Stimulated activated CD8-positive, alpha-beta memory T cell treated with anti-CD3 and anti-CD28 coated beads, Interleukin-15, amount 100 ng/mL, for 48 hours (primary cell): ENCODE results near the gene RAB42.
"Not testable (repeated sequence)": the region's sequence is repeated elsewhere in the genome, so short reads cannot be mapped to it uniquely, and the experiment has no call there.

Experiments used
- DNase-seq, 2 donors: peaks; one replicate each; pipeline ENCODE4 v3.0.0-alpha.2; 2020; ENCODE audit warnings: low read depth in 2 of 2

RAB42 gene

GRCh38 chr1:28586585-28587391, 5.3 kb upstream of the RAB42 start:
- DNase-seq = not testable (repeated sequence)

GRCh38 chr1:28592321-28593071, 431 bp downstream of the RAB42 start:
- DNase-seq = no peak

GRCh38 chr1:28593988-28594356, 1.9 kb downstream of the RAB42 start:
- not testable (repeated sequence) for DNase-seq

GRCh38 chr1:28594686-28595411, 2.8 kb downstream of the RAB42 start:
- not testable (repeated sequence) for DNase-seq

- no peak for DNase-seq
Observed at GRCh38 chr1:28595412-28596191, 3.5 kb downstream of the RAB42 start.

GRCh38 chr1:28596276-28596675, 4.2 kb downstream of the RAB42 start:
- not testable (repeated sequence) for DNase-seq

GRCh38 chr1:28601696-28602095, 9.6 kb downstream of the RAB42 start:
- DNase-seq = no peak

- DNase-seq = no peak
Observed at GRCh38 chr1:28602536-28603439, 10.7 kb downstream of the RAB42 start.

- no peak for DNase-seq
Observed at GRCh38 chr1:28604411-28604810, 12.3 kb downstream of the RAB42 start.

GRCh38 chr1:28604962-28605361, 12.9 kb downstream of the RAB42 start:
- DNase-seq = no peak

GRCh38 chr1:28606771-28607170, 14.7 kb downstream of the RAB42 start:
- DNase-seq = no peak

GRCh38 chr1:28613175-28613574, 21.1 kb downstream of the RAB42 start:
- DNase-seq = no peak

- no peak for DNase-seq
Observed at GRCh38 chr1:28631713-28632112, 39.6 kb downstream of the RAB42 start.

- no peak for DNase-seq
Observed at GRCh38 chr1:28632560-28632959, 40.5 kb downstream of the RAB42 start.

- peak in 1 of 2 donors; percentile 9 for DNase-seq
Observed at GRCh38 chr1:28640766-28641165, 48.7 kb downstream of the RAB42 start.

- no peak for DNase-seq
Observed at GRCh38 chr1:28642056-28642846, 50.2 kb downstream of the RAB42 start.

- peak; percentile 87 to 91 for DNase-seq
Observed at GRCh38 chr1:28642847-28643635, 51.0 kb downstream of the RAB42 start, which contains the start of gene TAF12. TAF12 (minus strand) TSS chr1:28643067; CDS start chr1:28622081, 20,986 bp downstream.

- no peak for DNase-seq
Observed at GRCh38 chr1:28644494-28644893, 52.4 kb downstream of the RAB42 start.
